GM12878 (cell line): ENCODE measurements around the gene ZBTB39. TPM values are rescaled to one million over a fixed set of nuclear protein-coding genes. Genes with fewer than 3 reads are reported as not detected.

ENCODE experiments used
- ATAC-seq: fragments of 200-7000 bp; cut with Tn5 transposase; 3 replicates; pipeline ENCODE4 v1.9.1; 2020; ENCODE audit warnings: mild to moderate bottlenecking, moderate library complexity
- BruUV-seq: library from RNA; stranded (reverse); fragments of 400-500 nt; replicated peaks from 2 replicates; lab custom pipeline; 2021; lab: Mats Ljungman, UMichigan
- CTCF ChIA-PET: fragments of 300-600 bp; sonication (Branson Sonifier 250); formaldehyde crosslinking; extraction: SDS; loops from one replicate; lab custom pipeline; 2021; ENCODE audit warnings: inconsistent platforms; lab: Yijun Ruan, JAX
- POLR2A ChIA-PET: fragments of 350-600 bp; formaldehyde crosslinking; extraction: SDS; loops from one replicate; lab custom pipeline; 2021; ENCODE audit warnings: inconsistent platforms; lab: Charles Lee
- RAD21 ChIA-PET: fragments of 300-600 bp; sonication (Branson Sonifier 250); formaldehyde crosslinking; loops from one replicate; lab custom pipeline; 2023; ENCODE audit warnings: antibody characterized with exemption; ENCODE audit not compliant: unreplicated experiment; lab: Charles Lee
- SMC1A ChIA-PET: fragments of 300-600 bp; sonication (Branson Sonifier 250); formaldehyde crosslinking; loops from one replicate; lab custom pipeline; 2023; ENCODE audit not compliant: unreplicated experiment, uncharacterized antibody; lab: Charles Lee
- DNase-seq: peaks from one replicate; pipeline ENCODE4 v3.0.0-alpha.2; 2011; ENCODE audit warnings: low read depth, low spot score
- FAIRE-seq: peaks from 3 replicates; lab custom pipeline; 2011; peaks lifted over from hg19 to GRCh38; lab: Jason Lieb, UNC
- H2AFZ ChIP-seq: 2 replicates; pipeline ENCODE4 v1.6.0; 2011; ENCODE audit warnings: low read depth, low read length, control low read depth; ENCODE audit not compliant: control insufficient read depth
- H3K27ac ChIP-seq: 2 replicates; pipeline ENCODE4 v1.5.1; 2011; ENCODE audit warnings: control low read depth; ENCODE audit not compliant: control insufficient read depth, insufficient read depth
- H3K27me3 ChIP-seq, 2 experiments: replicated peaks in 1 of 2; 2 replicates each; pipeline versions ENCODE4 v1.6.0 to v1.6.1; 2011; ENCODE audit warnings: low read length in 1 of 2; ENCODE audit not compliant: control insufficient read depth in 2 of 2, insufficient read depth in 2 of 2
- H3K36me3 ChIP-seq, 2 experiments: 2 replicates each; pipeline ENCODE4 v1.5.1; 2011; ENCODE audit warnings: low read length in 1 of 2; ENCODE audit not compliant: control insufficient read depth in 2 of 2, insufficient read depth in 2 of 2
- H3K4me1 ChIP-seq: 2 replicates; pipeline ENCODE4 v1.6.1; 2011; ENCODE audit warnings: mild to moderate bottlenecking, low read length, moderate library complexity, mixed read lengths; ENCODE audit not compliant: control insufficient read depth, insufficient read depth
- H3K4me2 ChIP-seq: 2 replicates; pipeline ENCODE4 v1.6.0; 2011; ENCODE audit warnings: control low read depth; ENCODE audit not compliant: control insufficient read depth, insufficient read depth
- H3K4me3 ChIP-seq: fragments of 200-600 bp; sonication (generic); 2 replicates; pipeline ENCODE4 v1.5.1; 2016
- H3K79me2 ChIP-seq: 2 replicates; pipeline ENCODE4 v1.6.0; 2011; ENCODE audit warnings: low read length; ENCODE audit not compliant: control insufficient read depth, insufficient read depth
- H3K9ac ChIP-seq: 2 replicates; pipeline ENCODE4 v1.8.0; 2011; ENCODE audit warnings: low read length, control low read depth, mixed read lengths; ENCODE audit not compliant: control insufficient read depth, insufficient read depth
- H3K9me3 ChIP-seq: replicated peaks from 3 replicates; pipeline ENCODE4 v1.5.1; 2011; ENCODE audit warnings: mild to moderate bottlenecking, low read length; ENCODE audit not compliant: control insufficient read depth, insufficient read depth
- H4K20me1 ChIP-seq: 2 replicates; pipeline ENCODE4 v1.6.0; 2011; ENCODE audit not compliant: control insufficient read depth, insufficient read depth
- CEBPZ ChIP-seq: fragments of 150-350 bp; IDR thresholded peaks from 2 replicates; pipeline ENCODE4 v1.6.1; 2016; ENCODE audit warnings: low read depth, low read length
- HCFC1 ChIP-seq: fragments of 150-350 bp; IDR thresholded peaks from 2 replicates; pipeline ENCODE4 v1.6.1; 2014; ENCODE audit warnings: low read length
- IRF4 ChIP-seq: IDR thresholded peaks from 2 replicates; pipeline ENCODE4 v1.6.1; 2011; ENCODE audit warnings: low read depth, low read length
- KAT2A ChIP-seq: conservative IDR thresholded peaks from 2 replicates; pipeline ENCODE4 v1.6.1; 2011; ENCODE audit warnings: low read depth, low read length; ENCODE audit not compliant: control insufficient read depth
- PKNOX1 ChIP-seq: fragments of 450-650 bp; IDR thresholded peaks from 2 replicates; pipeline ENCODE4 v1.6.1; 2016; ENCODE audit warnings: mild to moderate bottlenecking
- PML ChIP-seq: IDR thresholded peaks from 2 replicates; pipeline ENCODE4 v1.6.1; 2012; ENCODE audit warnings: low read length, inconsistent platforms
- ZNF24 ChIP-seq: fragments of 450-650 bp; IDR thresholded peaks from 2 replicates; pipeline ENCODE4 v1.6.1; 2017; ENCODE audit warnings: antibody characterized with exemption, mild to moderate bottlenecking
- ZSCAN29 ChIP-seq: fragments of 450-650 bp; IDR thresholded peaks from 2 replicates; pipeline ENCODE4 v1.6.1; 2017; ENCODE audit warnings: mild to moderate bottlenecking, moderate library complexity
- WGBS: methylation state at CpG from one replicate; pipeline ENCODE4 v1.1.6; 2016; ENCODE audit warnings: low lambda C conversion rate; ENCODE audit not compliant: insufficient replicate concordance, insufficient coverage; ENCODE audit errors: missing lambda C conversion rate; 5-methylcytosine and 5-hydroxymethylcytosine counted together
- in situ Hi-C: fragments of 300-500 bp; cut with MboI; formaldehyde crosslinking; loops from 9 replicates; pipeline ENCODE4 v1.14.3; 2018; ENCODE audit warnings: mixed read lengths
- intact Hi-C: fragments of 100-400 bp; cut with micrococcal nuclease; formaldehyde crosslinking; loops from one replicate; pipeline ENCODE4 v1.14.2; 2022; ENCODE audit not compliant: unreplicated experiment
- polyA plus RNA-seq, 11 experiments: library from polyadenylated mRNA; depleted of rRNA in 4 of 11; unstranded in 6 of 11; stranded (reverse) in 5 of 11; fragments of >200 nt; fragmentation: Nextera tagmentation in 4 of 11; fragmentation: Illumina TruSeq in 1 of 11; extraction: Ambion mirVana in 4 of 11; extraction: Trizol in 1 of 11; gene quantifications; 1 replicate in 1 of 11; 2 replicates in 10 of 11; pipeline versions ENCODE4 v1.2.1 to v1.2.3, GENCODE V29; 2011 to 2016; ENCODE audit warnings: inconsistent platforms in 2 of 11, missing spikeins in 2 of 11, low read depth in 1 of 11
- total RNA-seq, 4 experiments: library from RNA; depleted of rRNA in 3 of 4; stranded (reverse); fragments of >200 nt in 3 of 4; fragmentation: Illumina TruSeq in 1 of 4; extraction: Trizol in 1 of 4; gene quantifications; 2 replicates each; pipeline versions ENCODE4 v1.2.1 to v1.2.3, GENCODE V29; 2013 to 2021

ZBTB39 gene
- total and polyA plus RNA-seq, 10 of the 15 experiments (the other 5 are each of a cell fraction or from before 2014, with no cell fraction given), result 0.88 to 6.8 (median 4.4) TPM

DNA sequence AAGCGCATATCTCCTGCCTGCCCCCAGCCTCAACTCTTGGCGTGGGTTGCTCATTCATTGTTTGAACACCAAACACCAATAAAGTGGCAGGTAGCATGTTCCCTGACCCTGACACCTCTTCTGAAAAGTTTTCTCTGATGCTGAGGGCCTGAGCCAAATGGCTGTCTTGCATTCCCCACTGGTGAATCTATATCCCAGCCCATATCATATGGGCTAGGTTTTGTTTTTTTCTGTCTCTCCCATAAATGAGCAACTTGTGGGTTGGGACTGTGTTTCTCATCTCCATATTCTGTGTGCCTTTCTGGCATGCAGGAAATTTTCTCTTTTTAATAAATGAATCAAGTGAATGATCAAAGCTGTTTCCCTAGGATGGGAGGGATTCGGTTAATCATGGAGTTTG, 38.5 kb upstream of the ZBTB39 start:
- SMC1A ChIA-PET, result no interaction called here
- no peak for TF ChIP-seq PML
- TF ChIP-seq PKNOX1, result no peak
- no peak for TF ChIP-seq CEBPZ
- no peak for TF ChIP-seq ZSCAN29
- TF ChIP-seq KAT2A, result no peak
- no peak for TF ChIP-seq HCFC1
- TF ChIP-seq IRF4, result no peak
- no peak for TF ChIP-seq ZNF24
- Histone ChIP-seq H3K4me2 (no peak overlapping the region), H4K20me1 (no peaks in the 10 kb centered on the region), H3K9ac (no peak overlapping the region), H3K9me3 (no peaks in the 10 kb centered on the region; the same call in 2 of the 3 replicates), H3K36me3 (no peaks in the 10 kb centered on the region), H3K79me2 (no peaks in the 10 kb centered on the region), H3K27ac (no peak overlapping the region), H2AFZ (no peak overlapping the region), H3K4me3 (no peak overlapping the region), H3K4me1 (peaks cover 15% of the 10 kb centered on the region), H3K27me3 (no peaks in the 10 kb centered on the region; a peak in 1 of 4 replicates)
- no peak for DNase-seq
- in situ Hi-C loops, result no loop called here
- intact Hi-C loops, result no loop called here
- no TSS peak for BruUV-seq
- ATAC-seq, result no peak
- RAD21 ChIA-PET, result no interaction called here
- no peak for FAIRE-seq
- CTCF ChIA-PET, result interaction anchor here (1.1 kb wide), 1 partner anchor 9 kb away, joined by 3 read pairs; no protein-coding TSS in a partner anchor
- WGBS, result 69% methylated on average over 3 of the region's 3 CpGs
- POLR2A ChIA-PET, result no interaction called here
